WERI-Rb-1 (cell line): Measurements from ENCODE around the gene DHX58.

Experiments used
- DNase-seq: peaks from one replicate; pipeline ENCODE4 v3.0.0-alpha.2; 2020
- H3K27ac ChIP-seq: fragments of 250-450 bp; sonication (Bioruptor Pico); 2 replicates; pipeline ENCODE4 v1.5.1; 2020; ENCODE audit warnings: mild to moderate bottlenecking, moderate library complexity
- H3K27me3 ChIP-seq: fragments of 250-450 bp; sonication (Bioruptor Pico); 2 replicates; pipeline ENCODE4 v1.5.1; 2021; ENCODE audit warnings: mild to moderate bottlenecking, low read depth, moderate library complexity; ENCODE audit not compliant: insufficient read depth, severe bottlenecking
- H3K36me3 ChIP-seq: fragments of 250-450 bp; sonication (Bioruptor Pico); 2 replicates; pipeline ENCODE4 v1.5.1; 2020; ENCODE audit warnings: mild to moderate bottlenecking, moderate library complexity
- H3K4me3 ChIP-seq: 2 replicates; pipeline ENCODE4 v1.5.1; 2011; ENCODE audit warnings: low read depth, mild to moderate bottlenecking, control low read depth, low read length
- H3K9me3 ChIP-seq: fragments of 250-450 bp; sonication (Bioruptor Pico); 2 replicates; pipeline ENCODE4 v1.5.1; 2021; ENCODE audit warnings: mild to moderate bottlenecking, moderate library complexity; ENCODE audit not compliant: severe bottlenecking
- CTCF ChIP-seq: IDR thresholded peaks from 2 replicates; pipeline ENCODE4 v1.5.1; 2011; ENCODE audit warnings: low read depth, mild to moderate bottlenecking, control low read depth, inconsistent platforms, low read length

DHX58 gene

GRCh38 chr17:42131981-42132432 lies 19.5 kb upstream of the DHX58 start:
- Histone ChIP-seq H3K27ac (no peak overlapping the region), H3K4me3 (no peak overlapping the region), H3K27me3 (no peaks in the 10 kb centered on the region), H3K9me3 (no peaks in the 10 kb centered on the region), H3K36me3 (peaks cover 59% of the 10 kb centered on the region)
- DNase-seq = no peak
- no peak for TF ChIP-seq CTCF

GRCh38 chr17:42131232-42131631 lies 18.7 kb upstream of the DHX58 start:
- Histone ChIP-seq H3K36me3 (peaks cover 59% of the 10 kb centered on the region), H3K9me3 (no peaks in the 10 kb centered on the region), H3K27ac (no peak overlapping the region)

GRCh38 chr17:42130310-42130936 lies 17.9 kb upstream of the DHX58 start:
- H3K4me3 ChIP-seq = no peak overlapping the region
- DNase-seq = no peak
- H3K36me3 ChIP-seq = peaks cover 62% of the 10 kb centered on the region
- no peaks in the 10 kb centered on the region for H3K27me3 ChIP-seq
- H3K9me3 ChIP-seq = no peaks in the 10 kb centered on the region
- H3K27ac ChIP-seq = no peak overlapping the region
- peak; percentile 17; the same call in 1 of the 2 replicates for TF ChIP-seq CTCF

More at GRCh38 chr17:42131232-42131631, 18.7 kb upstream of the DHX58 start:
- H3K4me3 ChIP-seq = no peak overlapping the region
- no peak for TF ChIP-seq CTCF
- no peak for DNase-seq
- H3K27me3 ChIP-seq = no peaks in the 10 kb centered on the region

- no peak for TF ChIP-seq CTCF
- Histone ChIP-seq H3K4me3 (no peak overlapping the region), H3K27me3 (no peaks in the 10 kb centered on the region), H3K27ac (no peak overlapping the region), H3K36me3 (peaks cover 67% of the 10 kb centered on the region), H3K9me3 (no peaks in the 10 kb centered on the region)
- no peak for DNase-seq
Measured at GRCh38 chr17:42129109-42129837, 16.8 kb upstream of the DHX58 start.

GRCh38 chr17:42127414-42127813 lies 14.9 kb upstream of the DHX58 start:
- Histone ChIP-seq H3K27ac (no peak overlapping the region), H3K4me3 (no peak overlapping the region), H3K36me3 (peaks cover 65% of the 10 kb centered on the region), H3K27me3 (no peaks in the 10 kb centered on the region), H3K9me3 (no peaks in the 10 kb centered on the region)
- DNase-seq = no peak
- no peak for TF ChIP-seq CTCF
